HEK293 (cell line): ENCODE results near the gene ANKRD13A.

Experiments used
- KLF10 ChIP-seq: fragments of 450-650 bp; IDR thresholded peaks from 2 replicates; pipeline ENCODE4 v1.5.1; 2018; ENCODE audit warnings: missing biosample characterization, mild to moderate bottlenecking, missing genetic modification characterization
- ZNF560 ChIP-seq: fragments of 450-650 bp; formaldehyde crosslinking; IDR thresholded peaks from 2 replicates; pipeline ENCODE4 v1.5.1; 2017; ENCODE audit warnings: missing biosample characterization, missing genetic modification characterization, borderline replicate concordance
- TF ChIP-seq, protein P1 (sequence below): fragments of 450-650 bp; formaldehyde crosslinking; IDR thresholded peaks from 2 replicates; pipeline ENCODE4 v1.5.1; 2017; ENCODE audit warnings: missing biosample characterization, missing genetic modification characterization
- TF ChIP-seq, protein P2 (sequence below): fragments of 450-650 bp; formaldehyde crosslinking; IDR thresholded peaks from 2 replicates; pipeline ENCODE4 v1.5.1; 2016; ENCODE audit warnings: missing biosample characterization, missing genetic modification characterization
- TF ChIP-seq, protein P3 (sequence below): fragments of 450-650 bp; IDR thresholded peaks from 2 replicates; pipeline ENCODE4 v1.5.1; 2018; ENCODE audit warnings: missing biosample characterization, missing genetic modification characterization
- TF ChIP-seq, protein P4 (sequence below): fragments of 450-650 bp; formaldehyde crosslinking; IDR thresholded peaks from 2 replicates; pipeline ENCODE4 v1.5.1; 2017; ENCODE audit warnings: missing biosample characterization, missing genetic modification characterization

DNA sequence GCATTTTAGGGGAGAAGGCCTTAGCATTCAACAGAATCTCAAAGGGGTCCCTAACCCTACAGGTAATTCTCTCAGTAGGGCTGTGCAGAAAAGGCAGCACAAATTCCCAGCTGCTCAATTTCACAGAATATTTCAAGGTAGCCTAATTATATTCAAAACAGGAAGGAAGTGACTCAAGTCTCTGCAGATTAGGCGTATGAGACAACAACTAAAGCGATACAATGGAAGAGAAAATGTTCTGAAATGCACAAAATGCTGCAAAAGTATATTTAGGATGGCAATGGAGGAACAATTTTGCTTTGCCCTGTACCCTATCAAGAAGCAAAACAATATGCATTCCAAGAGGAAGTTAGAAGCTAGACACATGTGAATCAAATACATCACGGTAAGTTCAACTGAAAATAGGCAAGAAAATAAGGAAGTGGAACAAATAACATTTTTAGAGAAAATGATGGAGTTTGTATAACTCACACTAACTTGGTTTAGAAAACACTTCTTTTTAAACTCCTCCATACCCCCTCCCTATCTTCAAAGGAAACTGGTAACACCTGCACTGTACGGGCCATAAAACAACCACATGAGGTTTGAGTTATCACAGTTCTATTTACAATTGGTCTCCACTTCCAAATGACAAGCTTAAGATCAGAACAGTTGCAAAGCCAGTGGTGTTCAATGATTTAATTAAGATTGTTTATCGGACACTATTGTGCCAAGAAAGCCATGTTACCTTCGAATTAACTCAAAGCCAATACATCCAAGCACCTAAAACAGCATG, 4.6 kb upstream of the ANKRD13A start:
- TF ChIP-seq, protein P1, sequence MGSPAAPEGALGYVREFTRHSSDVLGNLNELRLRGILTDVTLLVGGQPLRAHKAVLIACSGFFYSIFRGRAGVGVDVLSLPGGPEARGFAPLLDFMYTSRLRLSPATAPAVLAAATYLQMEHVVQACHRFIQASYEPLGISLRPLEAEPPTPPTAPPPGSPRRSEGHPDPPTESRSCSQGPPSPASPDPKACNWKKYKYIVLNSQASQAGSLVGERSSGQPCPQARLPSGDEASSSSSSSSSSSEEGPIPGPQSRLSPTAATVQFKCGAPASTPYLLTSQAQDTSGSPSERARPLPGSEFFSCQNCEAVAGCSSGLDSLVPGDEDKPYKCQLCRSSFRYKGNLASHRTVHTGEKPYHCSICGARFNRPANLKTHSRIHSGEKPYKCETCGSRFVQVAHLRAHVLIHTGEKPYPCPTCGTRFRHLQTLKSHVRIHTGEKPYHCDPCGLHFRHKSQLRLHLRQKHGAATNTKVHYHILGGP, result no peak
- TF ChIP-seq ZNF560 (tag by site-specific recombination), result no peak
- TF ChIP-seq, protein P2, sequence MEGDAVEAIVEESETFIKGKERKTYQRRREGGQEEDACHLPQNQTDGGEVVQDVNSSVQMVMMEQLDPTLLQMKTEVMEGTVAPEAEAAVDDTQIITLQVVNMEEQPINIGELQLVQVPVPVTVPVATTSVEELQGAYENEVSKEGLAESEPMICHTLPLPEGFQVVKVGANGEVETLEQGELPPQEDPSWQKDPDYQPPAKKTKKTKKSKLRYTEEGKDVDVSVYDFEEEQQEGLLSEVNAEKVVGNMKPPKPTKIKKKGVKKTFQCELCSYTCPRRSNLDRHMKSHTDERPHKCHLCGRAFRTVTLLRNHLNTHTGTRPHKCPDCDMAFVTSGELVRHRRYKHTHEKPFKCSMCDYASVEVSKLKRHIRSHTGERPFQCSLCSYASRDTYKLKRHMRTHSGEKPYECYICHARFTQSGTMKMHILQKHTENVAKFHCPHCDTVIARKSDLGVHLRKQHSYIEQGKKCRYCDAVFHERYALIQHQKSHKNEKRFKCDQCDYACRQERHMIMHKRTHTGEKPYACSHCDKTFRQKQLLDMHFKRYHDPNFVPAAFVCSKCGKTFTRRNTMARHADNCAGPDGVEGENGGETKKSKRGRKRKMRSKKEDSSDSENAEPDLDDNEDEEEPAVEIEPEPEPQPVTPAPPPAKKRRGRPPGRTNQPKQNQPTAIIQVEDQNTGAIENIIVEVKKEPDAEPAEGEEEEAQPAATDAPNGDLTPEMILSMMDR (tag by site-specific recombination), result no peak
- TF ChIP-seq, protein P3, sequence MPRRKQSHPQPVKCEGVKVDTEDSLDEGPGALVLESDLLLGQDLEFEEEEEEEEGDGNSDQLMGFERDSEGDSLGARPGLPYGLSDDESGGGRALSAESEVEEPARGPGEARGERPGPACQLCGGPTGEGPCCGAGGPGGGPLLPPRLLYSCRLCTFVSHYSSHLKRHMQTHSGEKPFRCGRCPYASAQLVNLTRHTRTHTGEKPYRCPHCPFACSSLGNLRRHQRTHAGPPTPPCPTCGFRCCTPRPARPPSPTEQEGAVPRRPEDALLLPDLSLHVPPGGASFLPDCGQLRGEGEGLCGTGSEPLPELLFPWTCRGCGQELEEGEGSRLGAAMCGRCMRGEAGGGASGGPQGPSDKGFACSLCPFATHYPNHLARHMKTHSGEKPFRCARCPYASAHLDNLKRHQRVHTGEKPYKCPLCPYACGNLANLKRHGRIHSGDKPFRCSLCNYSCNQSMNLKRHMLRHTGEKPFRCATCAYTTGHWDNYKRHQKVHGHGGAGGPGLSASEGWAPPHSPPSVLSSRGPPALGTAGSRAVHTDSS (tag by site-specific recombination), result no peak
- TF ChIP-seq KLF10 (tag by site-specific recombination), result no peak
- TF ChIP-seq, protein P4, sequence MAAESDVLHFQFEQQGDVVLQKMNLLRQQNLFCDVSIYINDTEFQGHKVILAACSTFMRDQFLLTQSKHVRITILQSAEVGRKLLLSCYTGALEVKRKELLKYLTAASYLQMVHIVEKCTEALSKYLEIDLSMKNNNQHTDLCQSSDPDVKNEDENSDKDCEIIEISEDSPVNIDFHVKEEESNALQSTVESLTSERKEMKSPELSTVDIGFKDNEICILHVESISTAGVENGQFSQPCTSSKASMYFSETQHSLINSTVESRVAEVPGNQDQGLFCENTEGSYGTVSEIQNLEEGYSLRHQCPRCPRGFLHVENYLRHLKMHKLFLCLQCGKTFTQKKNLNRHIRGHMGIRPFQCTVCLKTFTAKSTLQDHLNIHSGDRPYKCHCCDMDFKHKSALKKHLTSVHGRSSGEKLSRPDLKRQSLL (tag by site-specific recombination), result no peak
